HG02981 (cell line): Measurements from ENCODE around the gene HLA-DPB1.
"Not testable (repeated sequence)": the region's sequence is repeated elsewhere in the genome, so short reads cannot be mapped to it uniquely, and the experiment has no call there.

ENCODE experiments used
- ATAC-seq: cut with Tn5 transposase; IDR thresholded peaks from one replicate; pipeline ENCODE4 v1.9.1; 2021; ENCODE audit warnings: mild to moderate bottlenecking, moderate library complexity; ENCODE audit not compliant: unreplicated experiment

HLA-DPB1 gene

DNA sequence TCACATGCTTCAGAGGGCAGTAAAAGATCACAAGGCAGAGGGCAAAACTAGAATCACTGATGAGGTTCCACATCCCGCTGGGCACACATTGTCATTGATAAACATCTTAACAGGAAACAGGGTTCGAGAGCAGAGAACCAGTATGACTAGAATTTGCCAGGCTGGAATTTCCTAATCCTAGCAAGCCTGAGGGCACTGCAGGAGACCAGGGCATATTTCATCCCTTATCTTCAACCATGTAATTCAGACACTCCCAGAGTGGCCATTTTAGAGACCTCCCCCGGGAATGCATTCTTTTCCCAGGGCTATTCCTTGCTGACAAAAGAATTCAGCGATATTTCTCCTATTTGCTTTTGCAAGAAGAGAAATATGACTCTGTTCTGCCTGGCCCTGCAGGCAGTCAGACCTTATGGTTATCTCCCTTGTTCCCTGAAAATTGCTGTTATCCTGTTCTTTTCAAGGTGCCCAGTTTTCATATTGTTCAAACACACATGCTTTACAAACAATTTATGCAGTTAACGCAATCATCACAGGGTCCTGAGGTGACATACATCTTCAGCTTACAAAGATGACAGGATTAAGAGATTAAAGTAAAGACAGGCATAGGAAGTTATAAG is 25.4 kb downstream of the HLA-DPB1 start:
- ATAC-seq, result not testable (repeated sequence)

DNA sequence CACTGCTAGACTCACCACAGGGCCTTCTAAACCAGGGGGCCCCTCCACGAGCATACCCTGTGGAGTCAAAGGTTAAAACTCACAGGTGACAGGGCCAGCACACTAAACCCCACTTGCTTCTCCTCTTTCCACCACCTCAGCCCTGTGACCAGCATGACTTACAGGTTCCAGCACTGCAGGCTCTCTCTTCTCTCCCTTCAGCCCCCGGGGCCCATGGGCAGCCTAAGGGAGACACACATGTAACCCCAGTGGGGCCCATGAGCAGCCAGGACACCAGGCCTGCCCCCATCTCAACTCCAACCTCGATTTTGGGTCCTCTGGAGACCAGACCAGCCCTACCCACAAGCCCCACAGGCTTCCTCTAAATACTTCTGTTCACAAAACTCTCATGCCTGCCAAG is 28.0 kb downstream of the HLA-DPB1 start:
- no peak for ATAC-seq

DNA sequence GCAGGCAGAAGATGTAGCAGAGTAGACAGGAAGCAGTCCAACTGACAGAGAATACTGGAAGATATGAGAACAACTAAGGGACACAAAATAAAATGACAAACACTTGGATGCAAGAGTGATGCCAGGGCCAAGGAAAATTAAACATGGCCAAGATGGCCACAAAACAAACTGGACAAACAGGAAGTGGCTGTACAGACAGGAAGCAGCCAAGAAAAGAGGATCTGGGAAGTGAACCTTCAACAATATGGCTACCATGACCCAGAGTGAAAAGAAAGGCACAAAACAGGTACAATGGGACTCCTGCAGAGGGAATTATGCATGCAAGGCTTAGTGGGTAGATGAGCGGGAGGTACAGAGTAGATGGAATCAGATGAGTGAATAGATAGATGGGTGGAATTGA is 29.1 kb downstream of the HLA-DPB1 start:
- no peak for ATAC-seq

DNA sequence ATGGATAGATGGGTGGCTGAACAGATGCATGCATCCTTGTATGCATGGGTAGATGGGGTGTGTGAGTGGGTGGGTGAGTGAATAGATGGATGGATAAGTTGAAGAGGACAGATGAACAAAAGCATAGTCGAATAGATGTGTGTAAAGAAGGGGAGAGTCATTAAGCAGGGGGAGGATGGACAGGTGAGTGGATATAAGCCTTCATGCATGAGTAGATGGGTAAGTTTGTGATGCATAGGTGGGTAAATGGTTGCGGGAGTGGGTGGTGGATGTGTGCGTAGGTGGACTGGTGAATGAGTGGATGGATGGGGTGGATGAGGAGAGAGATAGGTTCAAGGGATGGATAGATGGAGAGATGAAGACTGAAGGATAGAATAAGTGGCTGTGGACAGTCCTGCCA is 29.6 kb downstream of the HLA-DPB1 start:
- no peak for ATAC-seq

DNA sequence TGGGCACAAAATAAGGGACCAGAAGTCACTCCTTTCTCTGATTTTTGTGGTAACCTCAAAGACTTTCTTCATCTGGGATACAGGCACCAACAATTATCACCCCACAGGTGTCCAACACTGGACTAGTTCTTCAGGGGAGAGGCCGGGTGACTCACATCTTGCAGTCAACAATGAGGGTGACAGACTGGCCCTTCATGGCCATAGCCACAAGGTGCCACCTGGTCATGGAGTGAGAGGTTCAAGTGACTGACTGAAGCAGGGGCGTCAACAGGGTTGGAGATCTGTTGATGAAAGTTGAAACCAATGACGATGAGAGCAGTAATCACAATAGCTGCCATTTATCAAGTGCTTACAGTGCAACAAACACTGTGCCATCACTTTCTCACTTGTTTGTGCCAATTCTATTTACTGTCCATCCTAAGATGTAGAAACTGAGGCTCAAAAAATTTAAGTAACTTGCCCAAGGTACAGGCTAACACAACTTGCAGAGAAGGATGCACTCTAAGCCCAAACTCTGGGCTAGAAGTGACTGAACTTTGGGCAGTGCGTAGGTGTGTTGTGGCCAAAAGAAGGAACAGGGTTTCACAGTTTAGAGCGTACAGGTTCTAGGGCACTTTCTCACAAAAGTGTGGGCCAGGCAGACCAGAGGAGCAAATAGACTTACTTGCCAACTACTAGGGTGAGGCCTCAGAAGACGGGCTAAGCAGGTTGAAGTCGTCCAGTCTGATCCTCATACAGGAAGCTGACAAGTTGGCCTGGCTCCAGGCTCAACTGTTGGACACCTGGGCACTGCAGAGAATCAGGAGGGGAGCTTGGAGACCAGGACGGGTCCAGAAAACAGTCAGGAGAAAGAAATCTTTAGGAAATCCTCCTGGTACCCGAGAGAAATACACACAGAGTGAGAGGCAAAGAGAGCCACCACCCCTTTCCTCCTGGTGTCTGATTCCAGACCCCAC is 30.4 kb downstream of the HLA-DPB1 start:
- no peak for ATAC-seq

DNA sequence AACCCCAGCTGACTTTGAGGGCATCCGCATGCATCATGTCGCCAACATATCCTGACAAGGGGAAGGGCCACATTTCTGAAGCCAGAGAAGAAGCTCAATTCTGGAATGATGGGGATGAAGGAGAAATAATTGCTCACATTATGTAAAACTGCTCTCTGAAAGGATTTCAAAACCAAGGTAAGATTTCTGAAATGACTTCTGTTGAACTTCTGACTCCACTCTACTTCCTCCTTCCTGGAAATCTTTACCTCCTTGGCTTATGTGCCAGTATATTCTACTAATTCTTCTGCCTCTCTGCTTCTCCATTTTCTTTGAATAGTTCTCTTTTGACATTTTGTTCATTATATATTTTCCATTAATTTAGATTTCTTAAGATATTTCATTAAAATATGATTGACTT is 31.9 kb downstream of the HLA-DPB1 start:
- no peak for ATAC-seq

DNA sequence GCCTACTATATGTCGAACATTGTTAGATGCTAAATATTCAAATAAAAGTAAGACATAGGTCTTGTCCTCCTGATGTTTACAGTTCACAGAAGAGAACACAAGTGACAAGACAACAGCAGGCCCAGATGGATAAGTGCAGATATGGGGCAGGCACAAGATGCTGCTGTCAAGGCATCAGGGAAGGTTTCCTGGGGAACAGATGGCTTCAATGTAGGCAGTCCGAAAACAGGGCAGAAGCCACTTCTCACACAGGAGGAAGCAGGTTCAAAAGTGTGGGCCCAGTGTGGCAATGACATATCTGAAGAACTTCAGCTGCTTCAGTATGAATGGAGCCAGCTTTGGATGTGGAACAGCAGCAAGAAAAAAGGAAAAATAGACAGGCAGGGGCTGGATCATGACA is 32.5 kb downstream of the HLA-DPB1 start:
- no peak for ATAC-seq

DNA sequence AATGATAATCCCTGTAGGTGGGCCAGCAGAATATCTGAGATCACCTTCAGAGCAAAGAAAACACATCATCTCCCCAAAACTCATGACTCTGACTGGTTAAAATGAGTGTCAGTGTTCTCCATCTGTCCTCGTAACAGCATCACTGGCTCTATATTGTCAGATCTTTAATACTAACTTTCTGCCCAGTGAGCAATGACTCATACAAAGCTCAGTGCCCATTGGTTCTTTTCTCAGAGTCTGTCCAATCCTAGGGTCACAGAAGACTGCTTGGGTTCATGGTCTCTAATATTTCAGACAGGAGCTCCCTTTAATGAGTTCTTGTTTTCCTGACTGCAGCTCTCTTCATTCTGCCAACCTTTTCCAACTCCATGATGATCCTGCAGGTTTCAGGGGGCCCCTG is 36.4 kb downstream of the HLA-DPB1 start:
- peak; percentile 93 for ATAC-seq

DNA sequence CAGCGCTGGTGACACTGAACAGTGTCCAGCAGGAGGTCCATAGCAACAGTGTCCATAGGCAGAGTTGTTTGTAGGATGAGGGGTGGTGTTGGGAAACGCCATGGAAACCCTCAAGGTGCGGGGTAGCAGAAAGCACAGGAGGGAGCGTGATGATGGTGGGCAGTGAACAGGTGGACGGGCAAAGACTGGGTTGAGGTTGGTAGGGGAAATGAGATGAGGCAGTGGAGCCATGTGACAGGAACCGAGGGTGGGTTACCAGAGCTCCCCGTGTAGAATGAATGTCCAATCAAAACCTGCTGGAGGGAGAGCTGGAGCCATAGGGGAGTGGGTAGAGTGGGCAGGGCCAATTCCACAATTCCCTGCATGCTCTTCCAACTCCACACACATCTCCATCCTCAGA is 38.0 kb downstream of the HLA-DPB1 start:
- ATAC-seq, result no peak

DNA sequence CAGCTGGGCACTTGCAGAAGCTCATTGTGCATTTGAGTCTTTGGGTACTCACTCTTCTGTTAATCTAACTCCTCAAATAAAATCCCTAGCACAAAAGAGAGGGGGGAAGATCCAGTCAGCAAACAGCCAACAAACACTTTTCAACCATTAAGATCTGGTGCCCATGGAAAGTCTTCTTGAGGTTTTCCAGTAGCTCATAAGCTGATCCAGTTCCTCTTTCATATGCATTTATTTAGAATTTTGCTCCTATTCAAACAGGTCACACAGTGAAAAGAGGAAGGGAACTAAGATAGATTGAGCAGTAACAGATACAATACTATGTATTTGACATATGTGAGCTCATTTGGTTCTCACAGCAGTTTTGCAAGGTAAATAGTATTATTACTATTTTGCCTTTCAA is 38.6 kb downstream of the HLA-DPB1 start:
- ATAC-seq, result no peak

DNA sequence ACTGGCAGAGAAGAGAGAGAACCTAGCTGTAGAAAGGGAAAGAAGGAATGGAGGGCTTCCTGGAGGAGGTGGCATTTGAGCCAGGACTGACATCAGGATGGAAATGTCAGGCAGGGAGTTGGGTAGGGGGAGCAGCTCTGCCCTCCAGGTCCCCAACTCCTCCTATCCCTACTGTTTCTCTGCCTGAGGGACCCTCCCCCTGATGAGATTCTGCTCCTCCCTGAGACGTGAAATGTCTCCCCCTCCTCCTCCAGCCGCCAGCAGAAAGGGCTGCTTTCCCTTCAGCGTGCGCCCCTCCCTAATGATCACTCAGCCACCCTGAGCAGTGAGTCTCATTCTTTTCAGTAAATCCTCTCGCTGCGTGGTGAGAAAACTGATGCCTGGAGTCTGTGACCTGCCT is 40.6 kb downstream of the HLA-DPB1 start:
- ATAC-seq, result no peak

DNA sequence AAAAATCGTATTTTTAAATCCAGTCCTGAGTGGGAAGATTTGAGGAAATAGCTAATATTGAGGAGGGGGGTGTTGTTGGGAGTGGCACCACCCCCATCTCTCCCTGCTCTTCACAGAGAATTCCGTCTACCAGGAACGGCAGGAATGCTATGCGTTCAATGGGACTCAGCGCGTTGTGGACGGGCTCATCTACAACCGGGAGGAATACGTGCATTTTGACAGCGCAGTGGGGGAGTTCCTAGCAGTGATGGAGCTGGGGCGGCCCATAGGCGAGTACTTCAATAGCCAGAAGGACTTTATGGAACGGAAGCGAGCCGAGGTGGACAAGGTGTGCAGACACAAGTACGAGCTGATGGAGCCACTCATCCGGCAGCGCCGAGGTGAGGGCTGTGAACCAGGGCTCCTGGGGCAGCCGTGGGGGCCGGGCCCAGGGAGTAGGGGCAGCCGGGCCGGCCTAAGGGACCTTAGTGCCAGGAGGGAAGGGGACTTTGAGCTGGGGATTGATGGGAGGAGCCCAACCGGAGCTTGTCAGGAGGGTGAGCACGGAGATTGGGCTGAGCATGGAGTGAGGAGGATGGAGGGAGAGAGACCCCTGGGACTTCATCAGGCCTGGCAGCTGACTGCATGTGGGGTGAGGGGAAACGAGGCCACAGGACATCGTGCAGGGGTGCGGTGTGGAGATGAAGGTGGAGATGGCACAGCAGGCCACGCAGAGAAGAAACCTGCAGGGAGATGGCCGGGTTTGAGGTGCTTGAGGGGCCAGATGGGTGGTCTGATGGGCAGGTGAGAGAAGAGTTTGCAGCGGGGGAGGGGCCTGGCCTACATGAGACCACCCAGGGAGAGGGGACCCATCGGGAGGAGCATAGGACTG is 41.3 kb downstream of the HLA-DPB1 start:
- no peak for ATAC-seq

DNA sequence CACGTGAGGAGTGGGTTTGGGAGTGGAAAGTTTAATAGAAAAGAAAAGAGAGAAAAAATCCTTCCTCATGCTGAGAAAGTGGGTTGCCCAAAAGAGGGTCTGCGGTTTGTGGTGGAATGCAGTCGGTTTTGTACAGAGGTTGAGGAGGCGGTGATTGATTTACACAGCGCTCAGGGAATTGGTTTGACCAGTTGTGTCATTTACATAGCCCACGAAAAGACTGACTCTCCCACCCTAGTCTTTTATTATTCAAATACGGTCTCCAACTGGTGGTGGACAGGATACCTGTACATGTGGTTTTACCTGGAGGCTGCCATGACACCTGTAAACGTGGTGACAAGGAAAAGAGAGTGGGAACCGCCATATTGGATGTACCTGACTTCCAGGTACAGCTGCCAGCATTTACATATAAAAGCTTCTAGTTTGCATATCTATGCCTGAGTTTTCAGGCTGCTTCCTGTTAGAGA is 42.1 kb downstream of the HLA-DPB1 start:
- no peak for ATAC-seq

DNA sequence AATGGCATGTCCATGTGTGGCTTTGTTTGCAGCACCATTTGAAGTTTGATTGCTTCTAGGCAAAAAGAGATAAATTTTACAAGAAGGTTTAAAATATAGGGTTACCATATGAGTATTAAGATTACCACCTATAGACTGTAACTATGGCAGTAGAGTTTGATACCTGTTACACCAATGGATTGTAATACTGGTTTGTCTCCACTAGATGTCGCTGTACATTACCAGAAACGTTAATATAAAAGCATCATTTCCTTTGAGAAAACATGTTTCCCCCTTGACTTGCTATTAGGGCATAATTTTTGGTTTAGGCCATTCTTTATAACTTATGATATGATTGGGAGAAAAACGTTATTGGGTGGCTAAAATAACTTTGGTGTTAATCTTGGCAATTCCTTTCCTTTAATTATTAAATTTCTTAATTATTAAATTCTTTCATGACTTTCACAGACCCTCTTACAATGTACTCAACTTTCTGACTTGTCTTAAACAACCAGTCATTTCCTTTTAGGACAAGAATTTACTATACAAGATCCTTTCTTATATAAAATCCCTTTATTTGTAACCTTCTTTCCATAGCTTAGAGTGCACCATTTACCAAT is 42.8 kb downstream of the HLA-DPB1 start:
- no peak for ATAC-seq

DNA sequence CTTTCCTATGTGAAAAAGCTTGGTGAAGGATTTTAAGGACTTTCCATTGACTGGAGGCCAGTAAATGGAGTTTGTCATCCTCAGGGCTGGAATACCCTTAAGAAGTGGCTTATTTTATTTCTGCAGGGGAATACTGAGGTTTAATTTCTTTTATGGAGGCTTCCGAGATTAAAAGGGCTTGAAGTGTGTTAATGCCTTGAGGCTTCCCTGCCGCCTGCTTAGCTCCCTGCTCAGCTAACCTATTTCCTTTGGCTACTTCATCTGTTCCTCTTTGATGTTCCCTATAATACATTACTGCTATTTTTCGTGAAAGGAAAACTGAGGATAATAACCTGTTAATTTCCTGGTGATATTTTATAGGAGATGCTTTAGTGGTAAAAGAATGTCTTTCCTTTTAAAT is 44.2 kb downstream of the HLA-DPB1 start:
- no peak for ATAC-seq

DNA sequence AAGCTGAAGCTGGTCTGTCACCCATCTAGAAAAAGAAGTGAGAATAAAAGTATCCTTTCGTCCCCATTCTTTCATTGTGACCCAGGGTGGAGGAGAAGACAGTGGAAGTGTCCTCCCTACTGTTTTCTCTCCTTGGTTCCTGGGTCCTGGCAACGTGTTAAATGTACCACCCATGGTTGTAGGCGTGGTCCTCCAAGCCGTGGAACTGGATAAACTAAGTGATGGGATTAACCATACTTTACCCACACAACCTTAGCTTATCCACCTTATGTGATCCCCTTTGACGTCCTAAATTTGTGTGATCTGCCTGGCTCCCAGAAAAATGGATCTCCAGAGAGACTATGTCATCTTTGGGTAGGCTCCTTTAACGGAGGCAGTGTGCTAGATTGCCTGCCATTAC is 47.4 kb downstream of the HLA-DPB1 start:
- ATAC-seq, result no peak

DNA sequence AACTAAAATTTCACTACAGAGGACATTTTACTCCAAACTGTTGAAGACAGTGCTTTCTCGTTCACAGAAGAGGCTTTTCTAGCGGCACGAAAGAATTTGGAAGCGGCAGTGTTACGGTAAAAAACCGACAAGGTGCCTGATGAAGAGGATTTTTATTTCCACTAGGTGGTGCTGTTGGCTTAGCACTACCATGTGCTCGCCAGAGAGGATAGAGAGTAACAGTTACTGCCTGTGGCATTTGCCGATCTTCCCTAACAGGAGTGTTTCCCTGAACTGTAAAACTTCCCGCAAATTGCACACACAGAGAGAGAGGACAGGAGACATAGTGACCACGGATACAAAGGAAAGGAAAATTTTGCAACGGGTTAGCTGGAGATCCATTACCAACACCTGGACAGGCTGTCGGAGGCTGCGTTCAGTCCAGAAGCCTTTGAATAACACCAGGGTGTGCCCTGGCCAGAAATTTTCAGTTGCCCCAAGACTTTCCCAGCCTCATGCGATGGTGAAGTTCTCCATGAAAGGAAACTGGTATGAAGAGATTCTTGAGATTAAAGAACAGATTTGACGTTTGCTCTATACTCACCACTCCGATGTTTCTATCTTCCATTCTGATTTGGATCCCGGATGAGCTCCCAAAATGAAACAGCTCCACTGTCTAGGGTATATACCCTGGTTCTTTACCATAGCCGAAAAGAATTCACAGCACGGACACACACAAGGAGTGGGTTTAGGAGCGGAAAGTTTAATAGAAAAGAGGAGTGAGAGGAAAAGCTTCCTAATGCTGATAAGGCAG is 48.1 kb downstream of the HLA-DPB1 start:
- no peak for ATAC-seq

DNA sequence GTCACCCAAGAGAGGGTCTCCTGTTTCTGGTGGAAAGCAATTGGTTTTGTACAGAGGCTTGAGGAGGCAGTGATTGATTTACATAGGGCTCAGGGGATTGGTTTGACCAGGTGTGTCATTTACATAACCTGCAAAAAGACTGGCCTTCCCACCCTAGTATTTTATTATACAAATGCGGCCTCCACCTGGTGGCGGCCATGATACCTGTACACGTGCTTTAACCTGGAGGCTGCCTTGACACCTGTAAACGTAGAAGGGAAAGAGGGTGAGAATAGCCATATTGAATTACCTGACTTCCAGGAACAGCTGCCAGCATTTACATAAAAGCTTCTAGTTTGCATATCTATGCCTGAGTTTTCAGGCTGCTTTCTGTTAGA is 48.7 kb downstream of the HLA-DPB1 start:
- no peak for ATAC-seq

DNA sequence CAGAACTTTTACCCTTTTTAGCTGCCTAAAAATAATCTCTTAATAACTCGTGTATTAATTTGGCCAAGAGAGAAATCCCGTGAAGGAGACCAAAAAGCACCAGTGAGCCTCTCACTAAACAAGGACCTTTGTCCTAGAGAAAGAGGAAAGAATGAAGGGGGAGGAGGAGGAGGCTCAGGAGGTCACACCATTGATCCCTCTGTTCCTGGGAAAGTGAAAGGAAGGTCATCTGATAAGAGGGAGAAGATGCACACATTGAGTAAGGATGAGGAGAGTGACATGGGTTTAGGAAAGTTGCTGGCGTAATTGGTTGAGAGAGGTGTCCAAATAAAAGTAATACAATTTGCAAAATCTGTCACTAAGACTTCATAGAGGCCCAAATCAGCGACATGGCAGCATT is 49.2 kb downstream of the HLA-DPB1 start:
- no peak for ATAC-seq

DNA sequence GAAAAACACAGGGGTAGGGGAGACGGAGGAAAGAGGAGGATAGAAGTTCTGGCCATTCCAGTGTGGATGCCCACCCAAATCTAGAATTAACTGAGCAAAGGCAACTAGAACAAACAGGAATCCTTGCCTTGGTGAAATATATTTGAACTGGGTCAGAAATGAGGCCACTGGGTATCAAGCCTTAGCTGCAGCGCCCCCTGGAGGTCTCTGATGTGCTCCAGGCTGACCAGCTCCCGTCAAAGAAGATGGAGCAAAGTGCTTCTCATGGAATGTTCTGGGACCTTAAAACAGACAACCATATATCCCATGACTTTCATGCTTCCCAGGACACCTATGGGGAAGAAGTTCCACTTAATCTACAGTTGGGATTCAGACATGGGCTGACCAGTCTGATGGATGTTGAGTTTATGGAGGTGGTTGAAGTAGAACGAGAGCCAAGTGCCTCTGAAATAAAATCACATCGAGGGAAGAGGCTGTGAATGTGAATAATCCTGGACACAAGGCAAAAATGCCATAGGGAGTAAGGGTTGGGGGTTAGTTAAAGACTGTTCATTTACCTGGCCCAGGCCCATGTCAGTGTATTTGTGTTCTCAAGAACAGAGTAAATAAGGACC is 50.4 kb downstream of the HLA-DPB1 start:
- no peak for ATAC-seq
